Ishikawa (cell line): ENCODE data around the gene DNM2.

Source experiments
- CEBPB ChIP-seq: IDR thresholded peaks from 2 replicates; pipeline ENCODE4 v1.6.1; 2012
- CREB1 ChIP-seq: IDR thresholded peaks from 2 replicates; pipeline ENCODE4 v1.6.1; 2012; ENCODE audit warnings: low read depth
- EGR1 ChIP-seq: IDR thresholded peaks from 2 replicates; pipeline ENCODE4 v1.6.1; 2012
- EP300 ChIP-seq: IDR thresholded peaks from 2 replicates; pipeline ENCODE4 v1.6.1; 2012; ENCODE audit warnings: borderline replicate concordance
- FOXM1 ChIP-seq: IDR thresholded peaks from 2 replicates; pipeline ENCODE4 v1.6.1; 2012; ENCODE audit warnings: low read depth, borderline replicate concordance
- NFIC ChIP-seq: IDR thresholded peaks from 2 replicates; pipeline ENCODE4 v1.6.1; 2012
- RAD21 ChIP-seq: IDR thresholded peaks from 2 replicates; pipeline ENCODE4 v1.6.1; 2012; ENCODE audit warnings: low read depth
- TAF1 ChIP-seq: IDR thresholded peaks from 2 replicates; pipeline ENCODE4 v1.6.1; 2012; ENCODE audit warnings: low read depth, mild to moderate bottlenecking
- TCF12 ChIP-seq: IDR thresholded peaks from 2 replicates; pipeline ENCODE4 v1.6.1; 2012; ENCODE audit warnings: low read depth
- TEAD4 ChIP-seq: IDR thresholded peaks from 2 replicates; pipeline ENCODE4 v1.6.1; 2012
- YY1 ChIP-seq: IDR thresholded peaks from 2 replicates; pipeline ENCODE4 v1.6.1; 2012; ENCODE audit warnings: low read depth
- ZBTB7A ChIP-seq: IDR thresholded peaks from 2 replicates; pipeline ENCODE4 v1.6.1; 2012; ENCODE audit warnings: low read depth
- TF ChIP-seq, protein P1 (sequence below): IDR thresholded peaks from 2 replicates; pipeline ENCODE4 v1.6.1; 2012; ENCODE audit warnings: low read depth, mild to moderate bottlenecking
- TF ChIP-seq, protein P2 (sequence below): IDR thresholded peaks from 2 replicates; pipeline ENCODE4 v1.6.1; 2012
- TF ChIP-seq, protein P3 (sequence below): IDR thresholded peaks from 2 replicates; pipeline ENCODE4 v1.6.1; 2012

DNM2 gene

DNA sequence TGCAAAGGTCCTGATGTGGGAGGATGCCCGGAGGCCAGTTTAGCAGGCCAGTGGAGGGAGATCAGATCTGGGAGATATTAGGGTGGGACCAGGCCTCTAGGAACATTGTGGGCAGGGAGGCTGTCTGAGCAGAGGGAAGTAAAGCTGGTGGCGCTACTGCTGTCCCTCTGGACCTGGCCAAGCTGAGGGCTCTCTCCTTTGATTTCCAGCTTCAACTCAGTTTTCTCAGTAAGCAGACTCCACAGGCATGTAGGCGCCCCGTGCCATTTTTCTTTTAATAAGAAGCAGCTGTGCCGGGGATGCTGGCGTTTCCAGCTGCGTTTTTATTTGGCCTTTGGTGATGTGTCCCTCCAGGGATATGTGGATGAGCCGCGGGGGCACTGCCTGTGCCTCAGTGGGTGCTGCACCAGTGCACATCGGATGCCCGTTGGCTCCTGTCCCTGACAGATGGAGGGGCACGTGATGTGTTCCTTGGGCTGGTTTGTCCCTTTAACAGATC is 6.7 kb downstream of the DNM2 start:
- TF ChIP-seq, protein P1, sequence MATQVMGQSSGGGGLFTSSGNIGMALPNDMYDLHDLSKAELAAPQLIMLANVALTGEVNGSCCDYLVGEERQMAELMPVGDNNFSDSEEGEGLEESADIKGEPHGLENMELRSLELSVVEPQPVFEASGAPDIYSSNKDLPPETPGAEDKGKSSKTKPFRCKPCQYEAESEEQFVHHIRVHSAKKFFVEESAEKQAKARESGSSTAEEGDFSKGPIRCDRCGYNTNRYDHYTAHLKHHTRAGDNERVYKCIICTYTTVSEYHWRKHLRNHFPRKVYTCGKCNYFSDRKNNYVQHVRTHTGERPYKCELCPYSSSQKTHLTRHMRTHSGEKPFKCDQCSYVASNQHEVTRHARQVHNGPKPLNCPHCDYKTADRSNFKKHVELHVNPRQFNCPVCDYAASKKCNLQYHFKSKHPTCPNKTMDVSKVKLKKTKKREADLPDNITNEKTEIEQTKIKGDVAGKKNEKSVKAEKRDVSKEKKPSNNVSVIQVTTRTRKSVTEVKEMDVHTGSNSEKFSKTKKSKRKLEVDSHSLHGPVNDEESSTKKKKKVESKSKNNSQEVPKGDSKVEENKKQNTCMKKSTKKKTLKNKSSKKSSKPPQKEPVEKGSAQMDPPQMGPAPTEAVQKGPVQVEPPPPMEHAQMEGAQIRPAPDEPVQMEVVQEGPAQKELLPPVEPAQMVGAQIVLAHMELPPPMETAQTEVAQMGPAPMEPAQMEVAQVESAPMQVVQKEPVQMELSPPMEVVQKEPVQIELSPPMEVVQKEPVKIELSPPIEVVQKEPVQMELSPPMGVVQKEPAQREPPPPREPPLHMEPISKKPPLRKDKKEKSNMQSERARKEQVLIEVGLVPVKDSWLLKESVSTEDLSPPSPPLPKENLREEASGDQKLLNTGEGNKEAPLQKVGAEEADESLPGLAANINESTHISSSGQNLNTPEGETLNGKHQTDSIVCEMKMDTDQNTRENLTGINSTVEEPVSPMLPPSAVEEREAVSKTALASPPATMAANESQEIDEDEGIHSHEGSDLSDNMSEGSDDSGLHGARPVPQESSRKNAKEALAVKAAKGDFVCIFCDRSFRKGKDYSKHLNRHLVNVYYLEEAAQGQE = no peak
- no peak for TF ChIP-seq CEBPB

DNA sequence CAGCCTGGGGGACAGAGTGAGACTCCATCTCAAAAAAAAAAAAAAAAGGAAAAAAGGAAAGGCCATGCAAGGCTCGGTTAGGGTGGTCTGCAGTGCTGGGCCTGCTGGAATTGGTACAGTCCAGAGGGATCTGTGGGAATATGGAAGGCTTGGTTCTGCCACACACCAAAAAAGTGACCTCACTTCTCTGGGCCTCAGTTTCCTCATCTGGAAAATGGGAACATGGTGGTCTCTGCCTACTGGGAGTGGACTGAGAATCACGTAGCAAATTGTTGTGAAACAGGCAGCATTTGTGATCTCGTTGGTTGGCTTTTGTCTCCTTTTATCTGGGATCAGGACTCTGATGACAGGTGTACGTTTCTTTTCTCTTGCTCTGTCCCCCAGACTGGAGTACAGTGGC is 7.5 kb downstream of the DNM2 start:
- no peak for TF ChIP-seq YY1
- TF ChIP-seq EP300 = no peak
- no peak for TF ChIP-seq EGR1
- TF ChIP-seq CEBPB = no peak

DNA sequence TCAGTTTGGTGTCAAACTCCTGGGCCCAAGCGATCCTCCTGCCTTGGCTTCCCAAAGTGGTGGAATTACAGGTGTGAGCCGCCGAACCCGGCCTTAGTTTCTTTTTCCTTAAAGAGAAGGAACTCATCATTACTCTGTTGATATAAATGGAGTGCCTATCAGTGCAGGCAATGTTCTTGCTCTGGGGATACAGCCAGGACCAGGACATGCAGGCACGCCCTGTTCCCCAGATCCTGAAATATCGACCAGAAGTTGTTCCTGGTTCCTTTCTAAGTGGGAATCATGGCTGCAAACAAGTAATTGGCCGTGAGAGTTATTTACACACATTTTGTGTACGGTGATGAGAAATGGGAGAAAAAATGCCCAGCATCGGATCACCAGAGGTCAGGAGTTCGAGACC is 8.4 kb downstream of the DNM2 start:
- TF ChIP-seq, protein P2, sequence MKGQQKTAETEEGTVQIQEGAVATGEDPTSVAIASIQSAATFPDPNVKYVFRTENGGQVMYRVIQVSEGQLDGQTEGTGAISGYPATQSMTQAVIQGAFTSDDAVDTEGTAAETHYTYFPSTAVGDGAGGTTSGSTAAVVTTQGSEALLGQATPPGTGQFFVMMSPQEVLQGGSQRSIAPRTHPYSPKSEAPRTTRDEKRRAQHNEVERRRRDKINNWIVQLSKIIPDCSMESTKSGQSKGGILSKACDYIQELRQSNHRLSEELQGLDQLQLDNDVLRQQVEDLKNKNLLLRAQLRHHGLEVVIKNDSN = no peak
- TF ChIP-seq EGR1 (no peak), TEAD4 (no peak), TAF1 (no peak), FOXM1 (no peak), YY1 (no peak), ZBTB7A (no peak), NFIC (no peak), CEBPB (no peak), CREB1 (no peak)
- TF ChIP-seq, protein P1 = no peak
- TF ChIP-seq, protein P3, sequence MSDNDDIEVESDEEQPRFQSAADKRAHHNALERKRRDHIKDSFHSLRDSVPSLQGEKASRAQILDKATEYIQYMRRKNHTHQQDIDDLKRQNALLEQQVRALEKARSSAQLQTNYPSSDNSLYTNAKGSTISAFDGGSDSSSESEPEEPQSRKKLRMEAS = no peak

DNA sequence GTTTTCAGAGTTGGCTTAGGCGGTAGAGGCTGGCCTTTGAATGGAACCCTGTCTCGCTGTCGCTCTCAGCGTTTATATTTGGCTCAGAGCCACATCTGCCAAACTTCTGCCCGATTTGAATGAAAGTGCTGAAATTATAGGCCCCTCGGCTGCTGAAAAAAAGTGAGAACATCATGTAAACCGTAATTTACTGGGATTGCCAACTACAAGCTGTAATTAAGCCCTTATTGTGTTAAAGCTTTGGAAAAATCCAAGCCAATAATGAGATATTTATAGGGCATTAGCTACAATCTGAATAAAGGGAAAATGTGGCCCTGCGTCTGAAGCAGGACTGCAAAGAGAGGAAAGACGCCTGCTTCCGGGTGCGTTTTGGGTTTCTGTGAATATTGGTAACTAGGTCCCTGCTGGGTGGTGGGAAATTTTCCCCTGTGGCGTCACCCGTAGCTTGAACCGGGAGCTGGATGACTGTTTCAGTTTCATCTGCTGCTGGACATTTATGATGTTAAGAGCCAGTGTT is 9.9 kb downstream of the DNM2 start:
- no peak for TF ChIP-seq ZBTB7A
- no peak for TF ChIP-seq RAD21

DNA sequence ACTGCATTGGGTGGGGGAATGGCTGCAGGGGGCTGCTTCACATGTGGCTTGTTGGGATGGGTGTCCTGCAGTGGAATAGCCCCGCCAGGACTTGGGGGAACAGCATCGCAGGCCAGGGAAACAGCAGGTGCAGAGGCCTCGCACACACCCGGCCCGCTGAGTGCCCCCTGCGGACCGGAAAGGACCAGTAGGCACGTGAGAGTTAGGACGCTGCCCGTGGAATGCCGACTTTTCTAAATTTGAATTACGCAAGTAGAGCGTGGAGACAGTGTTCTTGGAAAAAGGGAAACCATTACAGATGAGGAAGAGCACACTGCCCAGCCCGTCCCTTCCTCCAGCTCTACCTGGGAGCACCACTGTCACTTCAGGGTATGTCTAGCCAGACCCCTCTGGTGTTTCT is 11.5 kb downstream of the DNM2 start:
- TF ChIP-seq ZBTB7A (no peak), CREB1 (no peak), TCF12 (no peak), NFIC (no peak)

DNA sequence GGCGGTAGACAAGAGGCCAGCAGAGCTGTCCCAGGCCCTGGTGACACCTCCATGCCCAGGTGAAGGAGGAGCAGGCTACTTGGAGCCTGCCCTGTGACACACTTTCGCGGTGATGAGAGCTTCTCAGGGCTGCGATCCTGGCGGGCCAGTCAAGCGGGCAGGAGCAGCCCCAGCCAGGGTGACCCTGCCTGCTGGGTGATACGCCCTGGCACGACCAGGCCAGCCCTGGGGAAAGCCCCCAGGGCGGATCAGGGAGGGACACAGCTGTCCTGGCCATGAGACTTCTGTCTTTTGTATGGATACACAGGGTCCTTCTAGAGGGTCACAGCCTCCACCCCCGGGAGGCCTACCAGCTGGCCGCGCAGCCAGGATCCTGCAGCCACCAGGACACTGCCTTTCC is 13.1 kb downstream of the DNM2 start:
- TF ChIP-seq RAD21 (no peak), FOXM1 (no peak), YY1 (no peak), EP300 (no peak), EGR1 (no peak), ZBTB7A (no peak), CREB1 (no peak), TAF1 (no peak), NFIC (no peak), TCF12 (no peak), TEAD4 (no peak), CEBPB (no peak)
- TF ChIP-seq, protein P2 = no peak
- TF ChIP-seq, protein P3 = no peak
- TF ChIP-seq, protein P1 = no peak
